H9 (cell line): ENCODE measurements around the gene PRKCZ. TPM values are rescaled to one million over a fixed set of nuclear protein-coding genes. Genes with fewer than 3 reads are reported as not detected.

Experiments
- DNase-seq: peaks from one replicate; pipeline ENCODE4 v3.0.0-alpha.2; 2017
- H2AFZ ChIP-seq: one replicate; pipeline ENCODE4 v1.6.1; 2013; ENCODE audit warnings: mild to moderate bottlenecking, low read length, control low read depth, moderate library complexity
- H2AK5ac ChIP-seq: 2 replicates; pipeline ENCODE4 v1.6.1; 2013; ENCODE audit warnings: low read length, control low read depth, mixed read lengths; ENCODE audit not compliant: insufficient read length
- H2BK120ac ChIP-seq: one replicate; pipeline ENCODE4 v1.6.1; 2013; ENCODE audit warnings: low read depth, mild to moderate bottlenecking, low read length, control low read depth, inconsistent platforms; ENCODE audit not compliant: poor library complexity, severe bottlenecking
- H2BK12ac ChIP-seq: 2 replicates; pipeline ENCODE4 v1.6.1; 2013; ENCODE audit warnings: low read length, control low read depth, mixed read lengths, low read depth; ENCODE audit not compliant: insufficient read length
- H2BK15ac ChIP-seq: 2 replicates; pipeline ENCODE4 v1.6.1; 2013; ENCODE audit warnings: low read depth, low read length, control low read depth
- H2BK20ac ChIP-seq: one replicate; pipeline ENCODE4 v1.6.1; 2013; ENCODE audit warnings: low read depth, mild to moderate bottlenecking, low read length, control low read depth, inconsistent platforms; ENCODE audit not compliant: poor library complexity, severe bottlenecking
- H2BK5ac ChIP-seq: 2 replicates; pipeline ENCODE4 v1.6.1; 2013; ENCODE audit warnings: low read length, control low read depth, mixed read lengths; ENCODE audit not compliant: insufficient read length
- H3K14ac ChIP-seq: 2 replicates; pipeline ENCODE4 v1.6.1; 2013; ENCODE audit warnings: low read length, control low read depth; ENCODE audit not compliant: insufficient read depth
- H3K18ac ChIP-seq: 2 replicates; pipeline ENCODE4 v1.6.1; 2013; ENCODE audit warnings: low read depth, mild to moderate bottlenecking, mixed read lengths, low read length, control low read depth; ENCODE audit not compliant: insufficient read length
- H3K23ac ChIP-seq: 2 replicates; pipeline ENCODE4 v1.6.1; 2013; ENCODE audit warnings: low read length, control low read depth, mixed read lengths, low read depth; ENCODE audit not compliant: insufficient read length
- H3K23me2 ChIP-seq: 2 replicates; pipeline ENCODE4 v1.6.1; 2013; ENCODE audit warnings: low read depth, mild to moderate bottlenecking, mixed read lengths, low read length, control low read depth; ENCODE audit not compliant: insufficient read length, poor library complexity, severe bottlenecking
- H3K27ac ChIP-seq: 2 replicates; pipeline ENCODE4 v1.5.1; 2013; ENCODE audit warnings: low read length, control low read depth, mixed read lengths, low read depth; ENCODE audit not compliant: insufficient read length
- H3K27me3 ChIP-seq: 2 replicates; pipeline ENCODE4 v1.6.1; 2013; ENCODE audit warnings: low read length, control low read depth, inconsistent platforms; ENCODE audit not compliant: insufficient read depth
- H3K4ac ChIP-seq: 2 replicates; pipeline ENCODE4 v1.6.1; 2013; ENCODE audit warnings: low read depth, mild to moderate bottlenecking, control low read depth, inconsistent platforms, low read length, moderate library complexity
- H3K4me1 ChIP-seq: 2 replicates; pipeline ENCODE4 v1.6.1; 2013; ENCODE audit warnings: low read length, control low read depth, inconsistent platforms; ENCODE audit not compliant: insufficient read depth
- H3K4me2 ChIP-seq: 2 replicates; pipeline ENCODE4 v1.6.1; 2013; ENCODE audit warnings: low read length, control low read depth, mixed read lengths; ENCODE audit not compliant: insufficient read length, insufficient read depth
- H3K56ac ChIP-seq: 2 replicates; pipeline ENCODE4 v1.6.1; 2013; ENCODE audit warnings: low read depth, mild to moderate bottlenecking, mixed read lengths, low read length, control low read depth; ENCODE audit not compliant: insufficient read length
- H3K79me1 ChIP-seq: 2 replicates; pipeline ENCODE4 v1.6.1; 2013; ENCODE audit warnings: low read depth, mild to moderate bottlenecking, moderate library complexity, low read length, control low read depth, inconsistent platforms; ENCODE audit not compliant: insufficient read depth, poor library complexity, severe bottlenecking
- H3K79me2 ChIP-seq: 2 replicates; pipeline ENCODE4 v1.6.1; 2013; ENCODE audit warnings: low read length, control low read depth, inconsistent platforms; ENCODE audit not compliant: insufficient read depth
- H3K9ac ChIP-seq: 2 replicates; pipeline ENCODE4 v1.6.1; 2013; ENCODE audit warnings: low read length, control low read depth, mixed read lengths; ENCODE audit not compliant: insufficient read length; ENCODE audit errors: extremely low read depth
- H3K9me3 ChIP-seq: one replicate; pipeline ENCODE4 v1.6.1; 2013; ENCODE audit warnings: low read depth, low read length, inconsistent platforms; ENCODE audit not compliant: control insufficient read depth
- H3T11ph ChIP-seq: one replicate; pipeline ENCODE4 v1.6.1; 2013; ENCODE audit warnings: mild to moderate bottlenecking, low read length, control low read depth, inconsistent platforms
- H4K20me1 ChIP-seq: one replicate; pipeline ENCODE4 v1.6.1; 2013; ENCODE audit not compliant: control insufficient read depth, insufficient read length, insufficient read depth
- H4K5ac ChIP-seq: 2 replicates; pipeline ENCODE4 v1.6.1; 2013; ENCODE audit warnings: low read depth, mild to moderate bottlenecking, mixed read lengths, low read length, control low read depth; ENCODE audit not compliant: insufficient read length
- H4K8ac ChIP-seq: replicated peaks from 2 replicates; pipeline ENCODE4 v1.6.1; 2013; ENCODE audit warnings: low read length, control low read depth, mixed read lengths, low read depth; ENCODE audit not compliant: insufficient read length
- H4K91ac ChIP-seq: 2 replicates; pipeline ENCODE4 v1.6.1; 2013; ENCODE audit warnings: low read depth, mild to moderate bottlenecking, moderate library complexity, mixed read lengths, low read length, control low read depth; ENCODE audit not compliant: insufficient read length
- H3K27ac Mint-ChIP-seq, 3 experiments: 2 replicates in 2 of 3; 3 replicates in 1 of 3; pipeline ENCODE4 v1.8.0; 2020 to 2021; ENCODE audit warnings: mixed read lengths in 3 of 3, mild to moderate bottlenecking in 1 of 3, moderate library complexity in 1 of 3
- H3K27me3 Mint-ChIP-seq: 2 replicates; pipeline ENCODE4 v1.8.0; 2021; ENCODE audit warnings: low read depth, mild to moderate bottlenecking, moderate library complexity, mixed read lengths
- H3K36me3 Mint-ChIP-seq, 3 experiments: 2 replicates in 2 of 3; 3 replicates in 1 of 3; pipeline ENCODE4 v1.8.0; 2020 to 2021; ENCODE audit warnings: low read depth in 3 of 3, mixed read lengths in 3 of 3; ENCODE audit not compliant: insufficient read depth in 1 of 3
- H3K4me1 Mint-ChIP-seq, 2 experiments: 2 replicates each; pipeline ENCODE4 v1.8.0; 2020; ENCODE audit warnings: mixed read lengths in 2 of 2
- H3K4me3 Mint-ChIP-seq, 2 experiments: 2 replicates in 1 of 2; 3 replicates in 1 of 2; pipeline ENCODE4 v1.8.0; 2020 to 2021; ENCODE audit warnings: mild to moderate bottlenecking in 2 of 2, mixed read lengths in 2 of 2, moderate library complexity in 1 of 2
- H3K9me3 Mint-ChIP-seq, 2 experiments: 2 replicates in 1 of 2; 3 replicates in 1 of 2; pipeline ENCODE4 v1.8.0; 2020; ENCODE audit warnings: mild to moderate bottlenecking in 2 of 2, mixed read lengths in 2 of 2, moderate library complexity in 1 of 2
- WGBS: extraction: QIAGEN DNeasy Blood & Tissue Kit; methylation state at CpG from one replicate; pipeline ENCODE4 v1.1.7; 2013; ENCODE audit warnings: missing lambda C conversion rate, low lambda C conversion rate, mixed read lengths; ENCODE audit not compliant: insufficient read length; ENCODE audit errors: extremely low coverage; 5-methylcytosine and 5-hydroxymethylcytosine counted together
- total RNA-seq: library from RNA; stranded (reverse); gene quantifications from 2 replicates; pipeline ENCODE4 v1.2.1, GENCODE V29; 2021
- TF ChIP-seq, protein P1 (sequence below): fragments of 200-600 bp; sonication (generic); conservative IDR thresholded peaks from 3 replicates; pipeline ENCODE4 v1.8.0; 2021; ENCODE audit warnings: antibody characterized with exemption, mild to moderate bottlenecking

Gene PRKCZ
- total RNA-seq, 1 experiment from 2014 or later = 48.4 TPM

DNA sequence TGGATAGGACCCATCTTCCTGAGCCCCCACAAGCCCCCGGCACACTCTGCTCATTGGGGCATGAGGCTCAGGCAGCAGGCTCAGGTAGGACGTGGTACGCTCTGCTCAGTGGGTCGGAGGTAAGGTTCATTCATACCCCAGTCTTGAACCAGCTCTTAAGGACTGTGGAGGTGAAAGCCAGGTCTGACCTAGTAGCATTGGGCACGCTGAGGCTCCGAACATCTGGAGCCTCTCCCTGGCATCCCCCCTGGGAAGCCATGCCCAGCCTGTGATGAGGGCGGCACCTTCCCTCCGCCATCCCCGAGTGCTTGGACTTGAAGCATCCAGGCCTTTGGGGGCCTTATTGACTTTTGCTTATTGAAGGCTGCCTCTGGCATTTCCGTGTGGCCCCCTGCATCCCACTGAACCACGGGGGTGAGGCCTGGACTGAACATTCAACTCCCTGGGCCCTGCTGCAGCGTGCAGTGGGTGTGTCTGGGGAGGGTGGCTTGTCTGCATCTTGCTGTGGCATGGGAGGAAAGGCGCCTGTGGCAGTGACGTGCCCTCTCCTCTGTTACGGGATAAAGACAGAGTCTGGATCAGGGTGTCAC, 94.4 kb downstream of the PRKCZ start:
- H3K18ac ChIP-seq = no peak overlapping the region

More for the DNA sequence above, 94.4 kb downstream of the PRKCZ start:
- Histone ChIP-seq H3K79me2 (no peaks in the 10 kb centered on the region), H2BK12ac (no peak overlapping the region), H4K8ac (no peak overlapping the region), H2AK5ac (no peak overlapping the region), H3K27ac (no peak overlapping the region), H3K4me2 (no peak overlapping the region), H3K23me2 (no peaks in the 10 kb centered on the region), H4K20me1 (peaks cover 2% of the 10 kb centered on the region), H2BK15ac (no peak overlapping the region), H4K5ac (no peak overlapping the region), H2BK5ac (no peak overlapping the region), H2AFZ (no peak overlapping the region), H3K56ac (no peak overlapping the region), H4K91ac (no peak overlapping the region), H3K9ac (no peak overlapping the region), H3K14ac (no peak overlapping the region; the same call in 1 of the 2 replicates), H3K4ac (no peak overlapping the region), H3K23ac (no peak overlapping the region), H3T11ph (no peak overlapping the region), H2BK120ac (no peak overlapping the region), H2BK20ac (no peak overlapping the region), H3K79me1 (no peaks in the 10 kb centered on the region), H3K9me3 (no peaks in the 10 kb centered on the region), H3K4me1 (no peaks in the 10 kb centered on the region), H3K27me3 (no peaks in the 10 kb centered on the region)
- Mint-ChIP-seq H3K4me1 (peaks cover 0 to 2% of the 10 kb centered on the region in 2 experiments; a peak in 2 of 4 replicates), H3K36me3 (peaks cover 0 to 17% (median 3%) of the 10 kb centered on the region in 3 experiments; a peak in 3 of 7 replicates), H3K4me3 (no peak overlapping the region), H3K27ac (no peak overlapping the region; a peak in 1 of 7 replicates), H3K9me3 (no peaks in the 10 kb centered on the region), H3K27me3 (no peaks in the 10 kb centered on the region)
- TF ChIP-seq, protein P1, sequence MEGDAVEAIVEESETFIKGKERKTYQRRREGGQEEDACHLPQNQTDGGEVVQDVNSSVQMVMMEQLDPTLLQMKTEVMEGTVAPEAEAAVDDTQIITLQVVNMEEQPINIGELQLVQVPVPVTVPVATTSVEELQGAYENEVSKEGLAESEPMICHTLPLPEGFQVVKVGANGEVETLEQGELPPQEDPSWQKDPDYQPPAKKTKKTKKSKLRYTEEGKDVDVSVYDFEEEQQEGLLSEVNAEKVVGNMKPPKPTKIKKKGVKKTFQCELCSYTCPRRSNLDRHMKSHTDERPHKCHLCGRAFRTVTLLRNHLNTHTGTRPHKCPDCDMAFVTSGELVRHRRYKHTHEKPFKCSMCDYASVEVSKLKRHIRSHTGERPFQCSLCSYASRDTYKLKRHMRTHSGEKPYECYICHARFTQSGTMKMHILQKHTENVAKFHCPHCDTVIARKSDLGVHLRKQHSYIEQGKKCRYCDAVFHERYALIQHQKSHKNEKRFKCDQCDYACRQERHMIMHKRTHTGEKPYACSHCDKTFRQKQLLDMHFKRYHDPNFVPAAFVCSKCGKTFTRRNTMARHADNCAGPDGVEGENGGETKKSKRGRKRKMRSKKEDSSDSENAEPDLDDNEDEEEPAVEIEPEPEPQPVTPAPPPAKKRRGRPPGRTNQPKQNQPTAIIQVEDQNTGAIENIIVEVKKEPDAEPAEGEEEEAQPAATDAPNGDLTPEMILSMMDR = no peak
- DNase-seq = no peak
- WGBS = no CpG with 5 or more reads among the region's 15 CpGs
